HG03108 (cell line): ENCODE measurements around the gene SMOC2.

Experiments
- ATAC-seq: cut with Tn5 transposase; IDR thresholded peaks from one replicate; pipeline ENCODE4 v1.9.1; 2021; ENCODE audit warnings: moderate library complexity; ENCODE audit not compliant: unreplicated experiment

SMOC2 gene

DNA sequence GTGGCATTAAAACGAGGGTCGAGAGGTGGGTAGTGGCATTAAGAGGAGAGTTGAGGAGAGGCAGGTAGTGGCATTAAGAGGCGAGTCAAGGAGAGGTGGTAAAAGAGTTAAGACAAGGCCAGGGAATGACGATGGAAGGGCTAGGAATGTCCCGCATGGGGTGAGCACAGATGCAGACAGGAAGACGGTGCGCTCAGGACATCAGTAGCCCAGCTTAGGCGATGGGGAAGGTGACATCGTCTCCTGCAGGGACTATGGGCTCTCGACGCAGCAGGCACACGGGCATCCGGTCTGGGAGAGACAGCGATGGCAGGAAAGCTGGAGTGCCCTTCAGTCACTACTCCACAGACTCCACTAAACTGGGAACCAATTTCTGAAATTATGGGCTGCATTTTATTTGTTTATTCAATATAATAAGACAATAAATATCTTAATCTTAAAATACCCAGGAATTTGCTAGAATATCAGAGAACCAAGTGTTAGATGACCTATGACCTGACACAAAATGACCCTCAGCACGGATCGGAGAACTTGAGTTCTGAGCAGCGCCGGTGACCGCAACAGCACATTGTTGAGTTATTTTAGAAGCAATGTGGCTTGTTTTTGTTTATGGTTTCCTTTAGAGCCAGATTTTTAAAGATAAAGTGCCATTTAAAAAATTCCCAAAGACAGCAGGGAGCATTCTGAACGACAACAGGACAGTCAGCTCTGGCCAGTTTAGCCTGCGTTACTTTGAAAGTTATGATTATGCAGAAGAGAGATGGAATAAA, 177.7 kb downstream of the SMOC2 start:
- no peak for ATAC-seq

GRCh38 chr6:168619560-168620314, 178.8 kb downstream of the SMOC2 start:
- no peak for ATAC-seq

GRCh38 chr6:168620578-168620977, 179.6 kb downstream of the SMOC2 start:
- no peak for ATAC-seq

DNA sequence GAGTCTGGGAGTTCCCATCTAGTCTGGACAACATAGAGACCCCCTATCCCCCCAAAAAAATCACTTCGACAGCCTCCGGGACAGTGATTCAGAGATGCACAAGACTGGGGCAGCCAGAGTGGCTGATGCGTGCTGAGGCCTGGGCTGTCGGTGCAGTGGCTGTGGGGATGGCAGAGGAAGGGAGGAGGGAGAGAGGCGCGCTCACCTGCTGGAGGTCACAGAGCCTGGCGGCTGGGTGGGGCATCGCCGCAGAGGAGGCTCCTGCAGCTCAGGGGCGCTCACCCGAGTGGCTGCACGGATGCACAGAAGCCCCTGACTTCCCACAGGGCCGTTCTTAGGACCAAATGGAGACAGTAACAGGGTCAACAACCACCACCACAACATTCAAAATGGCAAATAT, 182.8 kb downstream of the SMOC2 start:
- ATAC-seq = no peak

GRCh38 chr6:168624540-168624939, 183.6 kb downstream of the SMOC2 start:
- ATAC-seq = no peak

GRCh38 chr6:168624948-168625347, 184.0 kb downstream of the SMOC2 start:
- no peak for ATAC-seq

- no peak for ATAC-seq
These were observed 184.6 kb downstream of the SMOC2 start for GRCh38 chr6:168625602-168626001.

- no peak for ATAC-seq
These were observed 185.1 kb downstream of the SMOC2 start for GRCh38 chr6:168626046-168626602.

GRCh38 chr6:168627506-168628175, 186.7 kb downstream of the SMOC2 start:
- no peak for ATAC-seq

GRCh38 chr6:168628176-168628553, 187.2 kb downstream of the SMOC2 start:
- no peak for ATAC-seq

DNA sequence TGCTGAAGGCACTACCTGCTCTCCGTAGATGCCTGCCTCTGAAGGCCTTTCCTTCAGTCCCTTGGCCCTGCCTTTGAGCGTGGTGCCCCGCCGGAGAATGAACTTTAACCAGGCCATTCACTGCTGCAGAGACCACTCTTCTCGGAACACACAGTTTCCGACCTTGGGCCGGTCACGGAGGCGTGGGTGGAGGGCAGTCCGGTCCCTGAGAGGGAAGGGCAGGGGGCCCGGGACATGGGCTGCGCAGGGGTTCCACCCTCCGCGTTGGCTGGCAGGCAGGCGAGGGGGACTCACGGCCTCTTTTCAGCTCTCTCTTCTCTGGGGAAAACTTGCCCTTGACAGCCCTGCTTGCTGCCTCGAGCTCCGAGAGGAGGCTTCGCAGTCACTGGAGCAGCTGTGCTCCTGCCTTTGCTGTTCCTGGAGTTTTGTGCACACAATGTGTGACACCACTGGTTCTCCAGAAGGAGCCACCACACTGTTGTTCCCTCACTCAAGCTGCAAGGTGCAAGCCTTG, 187.8 kb downstream of the SMOC2 start:
- no peak for ATAC-seq

DNA sequence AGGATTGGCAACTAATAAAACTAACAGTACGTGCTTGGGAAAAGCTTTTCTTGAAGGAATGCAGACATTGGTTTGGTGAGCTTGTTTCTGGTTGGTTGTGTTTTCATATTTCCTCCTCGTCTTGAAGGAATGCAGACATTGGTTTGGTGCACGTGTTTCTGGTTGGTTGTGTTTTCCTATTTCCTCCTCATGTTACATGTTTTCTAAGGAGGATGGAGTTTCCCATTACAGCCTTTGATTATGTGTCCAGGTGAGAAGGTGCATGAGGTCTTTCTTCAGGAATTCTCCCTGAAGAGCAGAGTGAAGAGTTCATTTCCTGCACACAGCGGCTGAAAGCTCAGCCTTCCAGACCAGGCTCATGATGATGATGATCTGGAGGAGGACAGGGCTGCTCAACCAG, 190.6 kb downstream of the SMOC2 start:
- no peak for ATAC-seq

DNA sequence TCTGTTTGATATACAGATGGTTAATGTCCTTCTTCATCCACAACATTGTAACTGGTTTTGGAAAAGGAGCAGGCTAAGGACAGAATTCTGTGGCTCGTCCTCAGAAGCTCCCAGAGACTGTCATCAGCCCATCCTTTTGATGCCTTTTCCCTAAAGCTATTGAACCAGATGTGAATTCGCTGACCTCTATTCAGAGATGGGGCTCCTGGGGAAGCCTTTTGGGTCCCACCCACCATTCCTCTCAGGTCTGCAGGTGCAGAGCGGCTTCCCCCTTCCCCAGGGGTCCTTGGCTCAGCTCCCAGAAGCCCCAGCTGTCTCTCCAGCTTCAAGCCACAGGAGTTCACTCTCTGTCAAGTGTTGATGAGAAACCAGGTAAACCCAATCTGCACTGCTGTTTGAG, 191.7 kb downstream of the SMOC2 start:
- no peak for ATAC-seq

DNA sequence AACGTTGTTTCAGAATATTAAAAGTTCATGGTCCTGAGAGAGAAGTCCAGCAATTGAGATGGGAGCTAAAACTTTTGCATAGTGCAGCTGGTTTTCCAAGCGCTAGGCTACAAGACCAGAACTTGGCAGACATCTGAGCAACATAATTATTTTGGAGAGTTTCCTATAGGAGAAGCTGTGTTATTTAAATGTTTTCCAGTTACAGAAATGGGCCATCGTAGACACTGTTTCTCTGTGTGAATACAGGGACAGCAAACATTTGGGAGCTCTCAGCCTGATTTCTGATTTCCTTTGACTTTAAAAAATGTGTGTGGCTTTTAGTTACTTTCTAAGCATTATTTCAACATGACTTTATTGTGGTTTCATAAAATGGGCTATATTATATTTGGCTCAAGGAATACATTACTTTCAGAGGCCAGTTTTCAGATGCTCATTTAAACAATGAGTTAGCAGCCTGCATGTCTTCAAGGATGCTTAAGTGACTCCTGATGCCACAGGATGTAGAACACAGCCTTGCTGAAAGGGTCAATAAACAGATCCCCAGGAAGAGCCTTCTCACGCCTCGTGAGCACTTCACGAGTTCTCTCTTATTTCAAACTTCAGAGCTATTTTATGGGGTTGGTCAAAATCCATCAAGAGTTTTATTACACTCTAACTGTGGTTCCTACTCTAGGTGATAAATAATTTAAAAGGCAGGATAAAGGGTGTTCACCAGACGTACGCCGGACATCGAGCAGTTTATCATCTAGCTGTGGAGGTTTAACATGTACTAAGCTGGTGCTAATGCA, 193.8 kb downstream of the SMOC2 start:
- ATAC-seq = no peak

- ATAC-seq = no peak
These were observed 195.4 kb downstream of the SMOC2 start for GRCh38 chr6:168636147-168637004.

GRCh38 chr6:168637834-168638233, 196.8 kb downstream of the SMOC2 start:
- no peak for ATAC-seq

DNA sequence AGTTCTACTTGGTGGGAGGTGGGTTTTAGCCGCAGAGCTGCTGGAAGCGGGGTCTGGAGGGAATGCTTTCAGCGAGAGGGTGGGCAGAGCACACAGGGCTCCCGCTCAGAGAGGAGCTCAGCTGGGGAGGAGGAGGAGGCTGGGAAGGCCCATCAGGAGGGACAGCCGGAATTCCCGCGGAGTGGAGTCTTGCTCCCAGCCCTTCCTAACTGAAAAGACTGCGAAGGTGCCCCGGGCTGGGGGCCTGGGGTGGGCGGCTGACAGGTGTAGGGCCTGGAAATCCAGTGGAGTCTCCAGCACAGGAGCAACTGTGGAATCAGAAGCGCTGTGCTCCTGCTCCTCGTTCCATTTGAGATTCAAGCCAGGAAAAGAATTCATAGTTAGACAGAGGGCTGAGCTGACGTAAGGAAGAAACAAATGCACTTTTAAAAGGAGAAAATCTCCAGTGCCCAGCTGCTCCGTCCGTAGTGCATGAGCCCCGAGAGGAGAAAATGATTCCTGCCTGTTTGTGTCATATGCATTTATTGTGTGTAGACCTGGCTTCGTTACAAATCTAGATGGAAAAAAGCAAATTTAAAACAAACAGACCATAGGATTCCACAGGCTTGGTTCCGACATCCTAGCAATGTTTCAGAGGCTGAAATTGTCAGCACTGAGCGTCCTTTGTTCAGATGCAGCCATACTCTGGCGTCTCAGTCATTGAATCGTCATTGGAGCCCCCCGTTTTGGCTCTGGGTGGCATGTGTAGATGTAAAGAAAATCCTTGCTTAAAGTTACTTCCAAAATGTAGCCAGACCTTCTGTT, 197.7 kb downstream of the SMOC2 start:
- no peak for ATAC-seq

- ATAC-seq = no peak
These were observed 199.2 kb downstream of the SMOC2 start for GRCh38 chr6:168640181-168640580.

DNA sequence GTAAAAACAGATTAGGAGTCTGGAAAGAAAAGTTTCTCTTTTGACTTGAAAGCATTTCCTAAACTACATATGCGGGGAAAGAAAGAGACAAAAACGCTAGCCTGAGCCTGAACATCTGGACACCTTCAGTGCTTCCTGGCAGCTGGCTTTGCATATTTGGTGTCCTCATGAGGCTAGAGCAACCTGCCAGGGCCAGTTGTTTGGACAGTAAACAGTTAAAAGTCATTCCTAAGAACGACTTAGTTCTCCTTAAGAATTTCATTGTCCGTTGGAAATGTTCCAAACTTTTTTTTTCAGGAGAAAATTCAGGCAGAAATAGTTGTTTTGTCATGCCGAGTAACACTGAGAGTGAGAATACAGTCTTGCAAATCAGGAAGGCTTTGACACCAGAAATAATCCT, 199.8 kb downstream of the SMOC2 start:
- no peak for ATAC-seq
